SH-SY5Y (cell line): ENCODE results near the gene SPG7.

Source experiments
- GATA2 ChIP-seq: IDR thresholded peaks from 2 replicates; pipeline ENCODE4 v1.6.1; 2011; ENCODE audit warnings: mild to moderate bottlenecking, low read depth, low read length
- GATA3 ChIP-seq: IDR thresholded peaks from 2 replicates; pipeline ENCODE4 v1.6.1; 2011; ENCODE audit warnings: low read depth, mild to moderate bottlenecking, low read length, moderate library complexity

DNA sequence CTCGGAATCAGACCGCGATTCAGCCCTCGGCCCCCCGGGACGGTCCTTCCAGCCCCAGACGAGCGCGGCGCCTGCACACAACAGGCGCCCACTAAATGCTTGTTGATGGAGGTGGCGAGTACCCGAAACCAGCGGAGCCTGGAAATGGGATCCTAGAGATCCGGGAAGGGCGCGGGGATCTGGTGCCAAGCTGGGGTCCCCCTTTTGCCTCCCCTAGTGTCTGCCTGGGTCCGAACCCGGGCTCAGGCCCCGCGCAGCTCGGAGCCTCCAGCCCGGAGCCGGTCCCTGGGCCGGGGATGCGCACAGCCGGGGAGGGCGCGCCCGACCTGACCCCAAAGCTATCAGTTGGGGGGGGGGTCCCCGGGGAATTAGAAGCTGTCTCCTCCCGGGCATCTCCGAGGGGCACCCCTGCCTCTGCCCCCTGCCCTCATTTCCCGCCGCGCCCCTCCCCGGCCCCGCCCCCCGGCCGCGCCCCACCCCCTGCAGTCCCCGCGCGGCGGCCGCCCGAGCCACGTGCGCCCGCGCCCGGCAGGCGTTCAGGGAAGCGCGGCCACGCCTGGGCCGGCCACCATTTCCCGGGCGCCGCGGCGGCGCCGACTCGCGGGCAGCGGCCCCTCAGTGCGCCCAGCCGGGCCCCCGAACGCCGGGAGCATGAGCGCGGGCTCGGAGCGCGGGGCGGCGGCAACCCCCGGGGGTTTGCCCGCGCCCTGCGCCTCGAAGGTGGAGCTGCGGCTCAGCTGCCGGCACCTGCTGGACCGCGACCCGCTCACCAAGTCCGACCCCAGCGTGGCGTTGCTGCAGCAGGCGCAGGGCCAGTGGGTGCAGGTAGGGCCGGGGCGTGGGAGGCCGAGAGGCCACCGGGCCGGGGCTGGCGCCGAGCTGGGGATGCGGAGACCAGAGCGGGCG, 67.3 kb downstream of the SPG7 start, which contains the start of gene CPNE7:
- TF ChIP-seq GATA2, result no peak
- no peak for TF ChIP-seq GATA3
